HepG2 (cell line): ENCODE measurements around the gene GPR162. TPM values are rescaled to one million over a fixed set of nuclear protein-coding genes. Genes with fewer than 3 reads are reported as not detected.

Experiments used
- CENPX ChIP-seq: sonication (generic); formaldehyde crosslinking; IDR thresholded peaks from 2 replicates; pipeline ENCODE4 v1.9.0; 2021; ENCODE audit warnings: mild to moderate bottlenecking, missing genetic modification reagents, moderate library complexity
- EP300 ChIP-seq, 3 experiments: sonication (generic) in 1 of 3; formaldehyde crosslinking in 1 of 3; IDR thresholded peaks; 2 replicates each; pipeline versions ENCODE4 v1.5.1 to v1.6.1; 2011 to 2020; ENCODE audit warnings: low read depth in 2 of 3, low read length in 2 of 3, borderline replicate concordance in 1 of 3, improper control_type of control experiment in 1 of 3, mild to moderate bottlenecking in 1 of 3, missing genetic modification reagents in 1 of 3, moderate library complexity in 1 of 3
- FOSL2 ChIP-seq: sonication (generic); formaldehyde crosslinking; IDR thresholded peaks from 2 replicates; pipeline ENCODE4 v1.4.0; 2020; ENCODE audit warnings: missing genetic modification reagents
- FOXO4 ChIP-seq: sonication (generic); formaldehyde crosslinking; conservative IDR thresholded peaks from 2 replicates; pipeline ENCODE4 v1.8.1; 2023; ENCODE audit warnings: missing genetic modification reagents
- HBP1 ChIP-seq: IDR thresholded peaks from 2 replicates; pipeline ENCODE4 v1.6.1; 2016; ENCODE audit warnings: low read depth, control low read depth
- IRF2 ChIP-seq: IDR thresholded peaks from 2 replicates; pipeline ENCODE4 v1.6.1; 2018; ENCODE audit warnings: missing genetic modification reagents, missing compliant biosample characterization
- KLF13 ChIP-seq: sonication (generic); formaldehyde crosslinking; IDR thresholded peaks from 2 replicates; pipeline ENCODE4 v1.4.0; 2020; ENCODE audit warnings: mild to moderate bottlenecking, missing genetic modification reagents
- MEF2D ChIP-seq: sonication (generic); formaldehyde crosslinking; IDR thresholded peaks from 2 replicates; pipeline ENCODE4 v1.5.1; 2020; ENCODE audit warnings: mild to moderate bottlenecking, missing genetic modification reagents
- NFKB2 ChIP-seq: sonication (generic); formaldehyde crosslinking; IDR thresholded peaks from 2 replicates; pipeline ENCODE4 v1.4.0; 2020; ENCODE audit warnings: missing genetic modification reagents, borderline replicate concordance
- POLR2A ChIP-seq, 2 experiments: IDR thresholded peaks; 2 replicates each; pipeline ENCODE4 v1.6.1; 2011; ENCODE audit warnings: low read depth in 2 of 2, low read length in 2 of 2, mild to moderate bottlenecking in 1 of 2, moderate library complexity in 1 of 2; ENCODE audit not compliant: insufficient read depth in 1 of 2
- RFX5 ChIP-seq: IDR thresholded peaks from 2 replicates; pipeline ENCODE4 v1.6.1; 2011; ENCODE audit warnings: low read depth, low read length, improper control_type of control experiment
- ZFP82 ChIP-seq: sonication (generic); formaldehyde crosslinking; IDR thresholded peaks from 2 replicates; pipeline ENCODE4 v1.5.1; 2020; ENCODE audit warnings: mild to moderate bottlenecking, missing genetic modification reagents, borderline replicate concordance
- ZNF33A ChIP-seq: sonication (generic); formaldehyde crosslinking; IDR thresholded peaks from 2 replicates; pipeline ENCODE4 v1.5.1; 2020; ENCODE audit warnings: missing genetic modification reagents, mild to moderate bottlenecking, moderate library complexity, borderline replicate concordance
- ZNF446 ChIP-seq: sonication (generic); formaldehyde crosslinking; IDR thresholded peaks from 2 replicates; pipeline ENCODE4 v1.5.0; 2020; ENCODE audit warnings: mild to moderate bottlenecking, missing genetic modification reagents
- ZNF703 ChIP-seq: sonication (generic); formaldehyde crosslinking; IDR thresholded peaks from 2 replicates; pipeline ENCODE4 v1.5.1; 2020; ENCODE audit warnings: missing genetic modification reagents, mild to moderate bottlenecking, moderate library complexity, borderline replicate concordance
- ZNF761 ChIP-seq: sonication (generic); formaldehyde crosslinking; conservative IDR thresholded peaks from 2 replicates; pipeline ENCODE4 v1.4.0; 2020; ENCODE audit warnings: mild to moderate bottlenecking, missing genetic modification reagents
- ZNF790 ChIP-seq: sonication (generic); formaldehyde crosslinking; IDR thresholded peaks from 2 replicates; pipeline ENCODE4 v1.8.0; 2022; ENCODE audit warnings: missing genetic modification reagents, mild to moderate bottlenecking, borderline replicate concordance
- ZNF879 ChIP-seq: sonication (generic); formaldehyde crosslinking; IDR thresholded peaks from 2 replicates; pipeline ENCODE4 v1.8.1; 2023; ENCODE audit warnings: missing genetic modification reagents
- ZUFSP ChIP-seq: sonication (generic); formaldehyde crosslinking; IDR thresholded peaks from 2 replicates; pipeline ENCODE4 v1.9.0; 2021; ENCODE audit warnings: missing genetic modification reagents, mild to moderate bottlenecking, borderline replicate concordance
- polyA plus RNA-seq, 8 experiments: library from polyadenylated mRNA; depleted of rRNA in 3 of 8; stranded (reverse) in 7 of 8; unstranded in 1 of 8; fragments of >200 nt; fragmentation: Illumina TruSeq in 4 of 8; extraction: Trizol in 4 of 8; gene quantifications; 2 replicates each; pipeline versions ENCODE4 v1.2.1 to v1.2.3, GENCODE V29; 2011 to 2016; ENCODE audit warnings: low read depth in 4 of 8, missing spikeins in 1 of 8, mixed read lengths in 1 of 8; ENCODE audit not compliant: insufficient read depth in 1 of 8
- total RNA-seq, 5 experiments: library from RNA; depleted of rRNA; stranded (reverse); fragments of >200 nt; fragmentation: Illumina TruSeq; extraction: Trizol; gene quantifications; 2 replicates each; pipeline ENCODE4 v1.2.3, GENCODE V29; 2016; ENCODE audit warnings: low read depth in 1 of 5

The GPR162 gene
- total and polyA plus RNA-seq, 2 of the 13 experiments (the other 11 are each of a cell fraction or from before 2014, with no cell fraction given): 0.08 TPM; not detected in 1

- TF ChIP-seq ZNF33A (CRISPR knock-in tag): no peak
- no peak for TF ChIP-seq ZNF761 (CRISPR knock-in tag)
- TF ChIP-seq NFKB2 (CRISPR knock-in tag): no peak; the same call in 1 of the 2 replicates
- 0 out of 2 replicates have a peak, but pooled peaks have one; percentile 29 for TF ChIP-seq MEF2D (CRISPR knock-in tag)
- no peak for TF ChIP-seq RFX5
- TF ChIP-seq ZNF879: peak; percentile 95
- TF ChIP-seq ZNF703 (CRISPR knock-in tag): 0 out of 2 replicates have a peak, but pooled peaks have one; percentile 54
- TF ChIP-seq EP300 (IDR thresholded peaks at IDR 0.05; ENCODE audit: low read depth in 2 of 2, low read length in 2 of 2): no peak
- TF ChIP-seq EP300 (CRISPR knock-in tag; IDR thresholded peaks at IDR 0.05; ENCODE audit: borderline replicate concordance): no peak
- TF ChIP-seq CENPX (CRISPR knock-in tag): no peak
- TF ChIP-seq ZFP82 (CRISPR knock-in tag): 0 out of 2 replicates have a peak, but pooled peaks have one; percentile 76
- TF ChIP-seq FOSL2: no peak
- TF ChIP-seq KLF13 (CRISPR knock-in tag): 0 out of 2 replicates have a peak, but pooled peaks have one; percentile 32
- TF ChIP-seq IRF2 (CRISPR knock-in tag): no peak
- TF ChIP-seq POLR2A (IDR thresholded peaks at IDR 0.05; ENCODE audit: insufficient read depth in 1 of 2, low read depth in 2 of 2, low read length in 2 of 2): no peak
- no peak for TF ChIP-seq FOXO4 (CRISPR knock-in tag)
- no peak for TF ChIP-seq ZNF790 (CRISPR knock-in tag)
- no peak for TF ChIP-seq ZUFSP (CRISPR knock-in tag)
- no peak for TF ChIP-seq HBP1
- peak; percentile 46; the same call in 1 of the 2 replicates for TF ChIP-seq ZNF446 (CRISPR knock-in tag)
Observed at GRCh38 chr12:6828781-6829535, 7.3 kb downstream of the GPR162 start (continued).
